ENCODE data around the gene ULK3. TPM values are rescaled to one million over a fixed set of nuclear protein-coding genes. Genes with fewer than 3 reads are reported as not detected.

ULK3 gene
- total RNA-seq, 2 experiments from 2014 or later: 59.9 to 60.4 TPM

GRCh38 chr15:74878273-74878672 is 35.3 kb upstream of the ULK3 start:
- Mint-ChIP-seq H3K4me1 (peaks cover under 1% of the 10 kb centered on the region), H3K9me3 (peaks cover 6% of the 10 kb centered on the region), H3K36me3 (no peaks in the 10 kb centered on the region), H3K27me3 (peaks cover 9% of the 10 kb centered on the region), H3K4me3 (no peak overlapping the region), H3K27ac (no peak overlapping the region)
- POLR2A ChIA-PET: no interaction called here
- no peak for ATAC-seq (ENCODE audit: low read depth)
- no peak for DNase-seq

DNA sequence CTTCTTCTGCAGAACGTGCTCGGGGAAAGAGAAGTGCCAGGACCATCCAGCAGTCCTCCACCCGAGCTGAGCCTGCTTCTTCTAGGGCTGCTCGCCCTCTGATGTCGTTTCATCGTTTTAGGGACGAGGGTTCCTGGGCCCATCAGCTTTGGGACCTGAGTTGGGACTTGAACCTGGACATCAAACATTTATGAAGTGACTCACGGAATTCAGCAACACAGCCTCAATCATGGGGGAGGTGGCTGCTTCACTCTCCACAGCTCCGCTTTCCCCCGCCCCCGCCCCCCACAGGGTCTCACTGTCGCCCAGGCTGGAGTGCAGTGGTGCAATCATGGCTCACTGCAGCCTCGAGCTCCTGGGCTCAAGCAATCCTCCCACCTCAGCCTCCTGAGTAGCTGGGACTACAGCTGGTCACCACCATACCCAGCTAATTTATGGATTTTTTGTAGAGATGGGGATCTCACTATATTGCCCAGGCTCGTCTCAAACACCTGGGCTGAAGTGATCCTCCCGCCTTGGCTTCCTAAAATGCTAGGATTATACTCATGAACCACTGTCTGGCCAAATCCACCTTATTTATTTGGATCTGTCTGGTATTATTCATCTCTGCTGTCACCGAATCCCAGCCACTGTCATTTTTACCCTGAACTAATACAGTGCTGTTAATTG is 30.9 kb upstream of the ULK3 start:
- Mint-ChIP-seq H3K4me3 (peak overlapping the region; percentile 95), H3K27ac (peak overlapping the region; percentile 90), H3K27me3 (peaks cover 7% of the 10 kb centered on the region), H3K9me3 (peaks cover 2% of the 10 kb centered on the region), H3K4me1 (peaks cover 28% of the 10 kb centered on the region), H3K36me3 (peaks cover 13% of the 10 kb centered on the region)
- no peak for DNase-seq
- POLR2A ChIA-PET: interaction anchor here (1.3 to 1.6 kb wide), 5 partner anchors 10 to 87 kb away, joined by 4 to 8 read pairs (median 6); partner anchors contain the start of genes FAM219B and MPI
- ATAC-seq (ENCODE audit: low read depth): no peak

DNA sequence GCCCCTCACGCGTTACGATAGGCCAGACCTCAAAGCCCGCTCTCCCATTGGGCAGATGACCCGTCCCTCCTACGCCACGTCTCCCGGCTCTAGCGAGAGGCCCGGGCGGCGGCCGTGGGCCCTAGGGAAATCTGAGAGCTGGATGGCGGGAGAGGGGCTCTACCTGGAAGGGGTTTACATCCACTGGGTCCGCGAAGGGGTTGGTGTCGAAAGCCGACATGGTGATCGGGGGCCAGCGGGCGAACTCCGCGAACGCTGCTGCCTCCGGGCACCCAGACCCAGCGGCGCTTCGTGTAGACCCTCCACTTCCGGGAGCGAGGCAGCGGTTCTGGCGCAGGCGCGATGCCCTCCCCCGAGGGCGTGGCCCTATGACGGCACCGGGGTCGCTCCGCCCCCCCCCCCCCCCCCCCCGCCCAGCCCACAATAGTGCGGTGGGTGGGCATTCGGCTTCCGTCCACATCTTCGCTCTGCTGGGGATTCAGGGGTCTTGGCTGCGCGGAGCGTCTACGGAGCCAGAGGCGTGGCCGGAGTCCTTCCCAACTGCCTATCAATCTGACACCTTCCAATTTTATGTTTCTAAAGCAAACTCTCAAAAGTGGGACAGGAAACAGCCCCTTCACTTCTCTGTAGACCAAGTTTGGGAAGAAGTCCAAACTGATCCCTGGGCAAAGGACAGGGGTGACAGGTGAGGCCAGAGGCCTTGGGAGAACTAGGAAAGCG is 30.2 kb upstream of the ULK3 start, which contains the start of gene SCAMP2:
TSS of gene SCAMP2 (minus strand) at position 330 of the 720 bp plus-strand sequence. CDS start at position 220, 110 bp downstream.
- H3K9me3 Mint-ChIP-seq: peaks cover 2% of the 10 kb centered on the region
- peaks cover 7% of the 10 kb centered on the region for H3K27me3 Mint-ChIP-seq
- H3K36me3 Mint-ChIP-seq: peaks cover 18% of the 10 kb centered on the region
- peaks cover 32% of the 10 kb centered on the region for H3K4me1 Mint-ChIP-seq
- DNase-seq (peak; percentile 91), ATAC-seq (ENCODE audit: low read depth) (peak; percentile 95)
- peak within 1 kb of the TSS; percentile 90 for H3K27ac Mint-ChIP-seq
- peak within 1 kb of the TSS; percentile 95 for H3K4me3 Mint-ChIP-seq
- POLR2A ChIA-PET: interaction anchor here (1.0 to 1.6 kb wide), 6 partner anchors 11 to 96 kb away, joined by 3 to 8 read pairs (median 6); partner anchors contain the start of genes FAM219B and MPI

- peak overlapping the region; percentile 95 for H3K4me3 Mint-ChIP-seq
- H3K27me3 Mint-ChIP-seq: peaks cover 7% of the 10 kb centered on the region
- peaks cover 2% of the 10 kb centered on the region for H3K9me3 Mint-ChIP-seq
- peaks cover 38% of the 10 kb centered on the region for H3K4me1 Mint-ChIP-seq
- DNase-seq (no peak), ATAC-seq (ENCODE audit: low read depth) (no peak)
- peak overlapping the region; percentile 87 for H3K27ac Mint-ChIP-seq
- POLR2A ChIA-PET: interaction anchor here (1.0 to 1.5 kb wide), 2 partner anchors 34 to 96 kb away, joined by 3 to 6 read pairs; partner anchors contain the start of gene FAM219B
- peaks cover 24% of the 10 kb centered on the region for H3K36me3 Mint-ChIP-seq
Observed at GRCh38 chr15:74872702-74873035, 29.7 kb upstream of the ULK3 start.

DNA sequence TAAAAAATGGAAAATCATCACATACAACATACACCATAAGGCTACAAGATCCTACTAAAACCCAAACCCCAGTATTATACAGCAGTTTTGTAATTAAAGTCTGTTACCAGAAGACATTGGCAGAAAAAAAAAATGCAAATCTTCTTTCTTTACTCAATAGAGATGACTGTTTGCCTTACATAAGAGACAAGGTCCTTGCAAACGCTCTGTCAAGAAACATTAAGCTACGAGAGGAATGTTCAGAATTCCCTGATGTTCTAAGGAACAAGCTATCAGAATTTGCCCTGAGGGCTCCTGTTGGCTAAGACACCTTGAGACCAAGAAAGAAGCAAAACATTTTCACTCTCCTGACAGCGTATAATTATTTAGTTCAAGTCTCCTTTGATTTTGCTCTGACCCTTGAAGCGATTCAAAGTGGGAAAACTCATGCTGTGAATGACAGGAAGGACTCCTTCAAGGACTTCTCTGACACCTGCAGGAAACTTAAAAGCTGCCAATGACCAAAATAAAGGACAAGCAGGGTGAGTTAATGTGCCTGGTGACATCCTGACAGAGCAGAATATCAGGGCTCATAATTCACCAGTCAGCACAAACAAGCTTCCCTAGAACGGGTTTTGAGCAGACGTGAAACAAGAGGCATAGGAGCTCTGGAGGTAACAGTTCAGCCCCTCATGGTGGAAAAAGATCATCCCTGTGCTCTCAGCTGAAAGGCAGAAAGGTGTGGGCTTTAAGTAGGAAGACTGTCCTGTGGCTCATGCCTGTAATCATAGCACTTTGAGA is 27.7 kb upstream of the ULK3 start:
- Mint-ChIP-seq H3K9me3 (peaks cover 2% of the 10 kb centered on the region), H3K27me3 (no peaks in the 10 kb centered on the region), H3K4me3 (peak overlapping the region; percentile 95), H3K27ac (peak overlapping the region; percentile 87), H3K36me3 (peaks cover 37% of the 10 kb centered on the region), H3K4me1 (peaks cover 52% of the 10 kb centered on the region)
- ATAC-seq (ENCODE audit: low read depth): no peak
- POLR2A ChIA-PET: interaction anchor here (0.6 to 2.0 kb wide), 14 partner anchors 12 to 876 kb away, joined by 3 to 15 read pairs (median 4); partner anchors contain the start of genes COX5A, FAM219B, MPI and PML
- no peak for DNase-seq

DNA sequence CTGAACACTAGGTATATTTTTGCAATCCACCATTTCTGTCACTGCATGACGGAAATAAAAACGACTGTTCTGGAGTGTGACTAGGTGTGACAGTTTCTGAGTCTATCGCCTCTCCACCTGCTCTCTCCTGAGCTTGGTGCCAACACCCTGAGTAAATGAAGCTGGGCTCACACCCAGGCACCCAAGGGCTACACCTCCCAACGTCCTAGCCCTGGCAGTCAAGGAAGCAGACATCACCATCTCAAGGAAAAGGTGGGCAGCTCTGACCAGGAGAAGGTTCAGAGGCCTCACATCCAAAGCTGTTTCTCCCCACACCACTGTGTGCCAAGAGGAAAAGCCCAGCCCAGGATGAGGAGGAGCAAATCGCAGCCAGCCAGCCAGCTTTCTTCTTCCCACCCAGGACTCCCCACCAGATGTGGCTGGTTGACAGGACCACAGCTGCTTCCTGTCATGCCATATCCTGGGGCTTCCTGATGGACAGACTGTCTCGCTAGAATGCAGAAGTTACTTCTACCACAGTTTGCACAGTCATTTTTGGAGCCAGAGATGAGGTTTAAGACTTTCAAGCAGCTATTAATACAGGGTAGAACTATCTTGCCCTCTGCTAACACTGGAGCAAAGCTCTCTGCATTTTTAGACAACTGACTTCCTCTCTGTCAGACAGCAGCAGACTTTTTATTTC is 26.9 kb upstream of the ULK3 start:
- Mint-ChIP-seq H3K4me1 (peaks cover 57% of the 10 kb centered on the region), H3K27ac (peak overlapping the region; percentile 87), H3K36me3 (peaks cover 40% of the 10 kb centered on the region), H3K9me3 (no peaks in the 10 kb centered on the region), H3K27me3 (no peaks in the 10 kb centered on the region), H3K4me3 (peak overlapping the region; percentile 95)
- ATAC-seq (ENCODE audit: low read depth): peak; percentile 30
- POLR2A ChIA-PET: interaction anchor here (0.6 to 2.0 kb wide), 16 partner anchors 12 to 875 kb away, joined by 3 to 15 read pairs (median 4); partner anchors contain the start of genes COX5A, FAM219B, MPI and PML
- DNase-seq: no peak

- POLR2A ChIA-PET: interaction anchor here (0.5 to 2.0 kb wide), 14 partner anchors 11 to 875 kb away, joined by 3 to 15 read pairs (median 4); partner anchors contain the start of genes FAM219B, MPI, PML and ULK3
- H3K36me3 Mint-ChIP-seq: peaks cover 43% of the 10 kb centered on the region
- peaks cover 61% of the 10 kb centered on the region for H3K4me1 Mint-ChIP-seq
- H3K27me3 Mint-ChIP-seq: no peaks in the 10 kb centered on the region
- peak overlapping the region; percentile 95 for H3K4me3 Mint-ChIP-seq
- DNase-seq (no peak), ATAC-seq (ENCODE audit: low read depth) (no peak)
- H3K9me3 Mint-ChIP-seq: no peaks in the 10 kb centered on the region
- peak overlapping the region; percentile 87 for H3K27ac Mint-ChIP-seq
Observed at GRCh38 chr15:74869372-74869725, 26.4 kb upstream of the ULK3 start.

- ATAC-seq (ENCODE audit: low read depth): no peak
- peaks cover 69% of the 10 kb centered on the region for H3K4me1 Mint-ChIP-seq
- POLR2A ChIA-PET: interaction anchor here (0.8 to 2.9 kb wide), 2 partner anchors 10 to 23 kb away, joined by 3 to 15 read pairs; no protein-coding TSS in a partner anchor
- H3K9me3 Mint-ChIP-seq: no peaks in the 10 kb centered on the region
- peak overlapping the region; percentile 52 for H3K4me3 Mint-ChIP-seq
- no peak for DNase-seq
- H3K27me3 Mint-ChIP-seq: no peaks in the 10 kb centered on the region
- peaks cover 48% of the 10 kb centered on the region for H3K36me3 Mint-ChIP-seq
- H3K27ac Mint-ChIP-seq: peak overlapping the region; percentile 58
Observed at GRCh38 chr15:74868059-74868458, 25.1 kb upstream of the ULK3 start.

DNA sequence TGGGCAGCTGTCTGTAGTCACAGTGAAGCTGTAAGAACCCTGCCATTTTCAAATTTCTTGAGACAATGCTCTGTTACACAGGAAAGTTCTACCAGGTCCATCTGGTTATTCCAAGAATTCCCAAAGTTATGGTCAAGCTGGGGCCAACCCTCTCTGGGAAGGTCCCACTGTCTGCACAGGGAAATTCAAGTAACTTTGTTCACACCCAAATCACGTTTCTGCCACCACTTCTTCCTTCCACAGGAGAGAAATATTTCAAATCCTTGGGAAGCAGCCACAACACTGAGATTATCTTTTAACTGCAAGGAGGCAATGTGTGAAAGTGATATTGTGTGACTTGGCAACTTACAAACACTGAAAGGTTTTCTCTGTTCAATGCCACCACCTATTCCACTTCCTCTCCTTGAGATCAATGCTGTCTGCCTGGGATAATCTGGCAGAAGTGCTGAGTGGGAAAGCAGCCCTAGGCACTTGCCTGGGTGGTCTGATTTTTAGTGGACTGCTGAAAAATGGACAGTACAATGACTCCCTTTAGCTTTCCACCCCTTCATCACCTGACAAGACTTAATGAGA is 24.6 kb upstream of the ULK3 start:
- H3K27ac Mint-ChIP-seq: peak overlapping the region; percentile 58
- ATAC-seq (ENCODE audit: low read depth): no peak
- no peaks in the 10 kb centered on the region for H3K9me3 Mint-ChIP-seq
- no peaks in the 10 kb centered on the region for H3K27me3 Mint-ChIP-seq
- H3K4me1 Mint-ChIP-seq: peaks cover 66% of the 10 kb centered on the region
- peak overlapping the region; percentile 52 for H3K4me3 Mint-ChIP-seq
- POLR2A ChIA-PET: interaction anchor here (0.8 to 2.9 kb wide), 2 partner anchors 10 to 22 kb away, joined by 3 to 15 read pairs; no protein-coding TSS in a partner anchor
- no peak for DNase-seq
- H3K36me3 Mint-ChIP-seq: peaks cover 47% of the 10 kb centered on the region

- H3K27me3 Mint-ChIP-seq: no peaks in the 10 kb centered on the region
- no peaks in the 10 kb centered on the region for H3K9me3 Mint-ChIP-seq
- ATAC-seq (ENCODE audit: low read depth) (no peak), DNase-seq (no peak)
- peaks cover 45% of the 10 kb centered on the region for H3K36me3 Mint-ChIP-seq
- POLR2A ChIA-PET: interaction anchor here (2.9 kb wide), 1 partner anchor 8 kb away, joined by 15 read pairs; no protein-coding TSS in a partner anchor
- H3K4me1 Mint-ChIP-seq: peaks cover 62% of the 10 kb centered on the region
- H3K27ac Mint-ChIP-seq: peak overlapping the region; percentile 11
- H3K4me3 Mint-ChIP-seq: no peak overlapping the region
Observed at GRCh38 chr15:74866090-74866489, 23.1 kb upstream of the ULK3 start.

DNA sequence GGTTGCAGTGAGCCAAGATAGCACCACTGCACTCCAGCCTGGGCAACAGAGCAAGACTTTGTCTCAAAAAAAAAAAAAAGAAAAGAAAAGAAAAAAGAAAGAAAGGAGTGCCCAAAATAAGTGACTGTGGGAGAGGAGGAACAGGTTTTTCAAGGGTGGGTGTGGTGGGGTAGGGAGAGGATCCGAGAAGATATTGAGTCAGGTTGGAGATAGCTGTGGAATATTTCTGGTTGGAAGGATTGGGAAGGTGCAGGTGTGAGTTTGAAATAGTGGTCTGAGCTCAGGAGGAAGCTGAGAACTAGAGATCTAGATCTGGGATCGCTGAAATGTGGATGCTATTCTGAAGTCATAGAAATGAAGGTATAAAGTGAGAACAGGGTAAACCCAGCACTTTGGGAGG is 22.4 kb upstream of the ULK3 start:
- Mint-ChIP-seq H3K27me3 (no peaks in the 10 kb centered on the region), H3K9me3 (no peaks in the 10 kb centered on the region), H3K4me3 (no peak overlapping the region), H3K36me3 (peaks cover 42% of the 10 kb centered on the region), H3K4me1 (peaks cover 54% of the 10 kb centered on the region), H3K27ac (peak overlapping the region; percentile 65)
- ATAC-seq (ENCODE audit: low read depth) (no peak), DNase-seq (no peak)
- POLR2A ChIA-PET: interaction anchor here (0.6 to 1.6 kb wide), 3 partner anchors 41 to 243 kb away, joined by 3 to 5 read pairs (median 5); partner anchors contain the start of gene FAM219B

DNA sequence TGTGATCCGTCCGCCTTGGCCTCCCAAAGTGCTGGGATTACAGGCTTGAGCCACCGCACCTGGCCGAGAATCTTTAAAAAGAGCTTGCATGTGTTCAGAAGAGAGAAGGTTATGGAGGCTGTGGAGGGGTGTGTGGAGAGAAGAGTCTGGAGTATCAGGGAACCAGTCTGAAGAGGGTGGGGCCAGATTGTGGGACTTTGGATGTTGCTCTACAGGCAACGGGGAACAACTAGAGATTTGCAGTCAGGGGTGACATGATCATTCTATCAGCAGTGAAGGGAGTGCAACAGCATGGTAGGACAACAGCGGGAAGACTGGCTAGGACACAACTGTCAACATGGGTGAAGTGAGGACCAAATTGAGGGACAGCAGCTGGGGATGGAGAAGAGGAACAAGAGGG is 21.3 kb upstream of the ULK3 start:
- no peak overlapping the region for H3K4me3 Mint-ChIP-seq
- no peak for ATAC-seq (ENCODE audit: low read depth)
- POLR2A ChIA-PET: interaction anchor here (1.6 kb wide), 1 partner anchor 42 kb away, joined by 5 read pairs; the partner anchor contains the start of gene FAM219B

More for the DNA sequence above, 21.3 kb upstream of the ULK3 start:
- Mint-ChIP-seq H3K4me1 (peaks cover 49% of the 10 kb centered on the region), H3K27ac (peak overlapping the region; percentile 75), H3K9me3 (no peaks in the 10 kb centered on the region), H3K36me3 (peaks cover 35% of the 10 kb centered on the region), H3K27me3 (no peaks in the 10 kb centered on the region)
- DNase-seq: no peak

Measured in activated naive CD8-positive, alpha-beta T cell treated with anti-CD3 and anti-CD28 coated beads, Interleukin-2, amount 10 ng/mL, durations not matched to agents 7 days and 5 days (primary cell).